ENCODE data around the gene SAP30BP.

SAP30BP gene

GRCh38 chr17:75689441-75689873 is 22.3 kb downstream of the SAP30BP start:
- DNase-seq (ENCODE audit: low read depth) = no peak

- DNase-seq (ENCODE audit: low read depth) = no peak
These were observed 24.2 kb downstream of the SAP30BP start for GRCh38 chr17:75691371-75691791.

GRCh38 chr17:75691801-75692626 is 24.9 kb downstream of the SAP30BP start:
- no peak for DNase-seq (ENCODE audit: low read depth)

GRCh38 chr17:75692976-75693375 is 25.8 kb downstream of the SAP30BP start:
- DNase-seq (ENCODE audit: low read depth) = no peak

GRCh38 chr17:75693500-75694481 is 26.7 kb downstream of the SAP30BP start:
- no peak for DNase-seq (ENCODE audit: low read depth)

GRCh38 chr17:75694536-75694935 is 27.4 kb downstream of the SAP30BP start:
- DNase-seq (ENCODE audit: low read depth) = no peak

- no peak for DNase-seq (ENCODE audit: low read depth)
These were observed 28.1 kb downstream of the SAP30BP start for GRCh38 chr17:75695141-75695829.

GRCh38 chr17:75695830-75696271 is 28.7 kb downstream of the SAP30BP start:
- DNase-seq (ENCODE audit: low read depth) = no peak

GRCh38 chr17:75697651-75698291 is 30.6 kb downstream of the SAP30BP start:
- DNase-seq (ENCODE audit: low read depth) = no peak

GRCh38 chr17:75698659-75699058 is 31.5 kb downstream of the SAP30BP start:
- DNase-seq (ENCODE audit: low read depth) = no peak

GRCh38 chr17:75701288-75701687 is 34.1 kb downstream of the SAP30BP start:
- no peak for DNase-seq (ENCODE audit: low read depth)

- DNase-seq (ENCODE audit: low read depth) = no peak
These were observed 36.1 kb downstream of the SAP30BP start for GRCh38 chr17:75703191-75703590.

GRCh38 chr17:75703591-75703990 is 36.5 kb downstream of the SAP30BP start:
- DNase-seq (ENCODE audit: low read depth) = no peak

GRCh38 chr17:75704963-75705875 is 38.1 kb downstream of the SAP30BP start:
- DNase-seq (ENCODE audit: low read depth) = no peak

- DNase-seq (ENCODE audit: low read depth) = no peak
These were observed 39.0 kb downstream of the SAP30BP start for GRCh38 chr17:75706042-75706728.

GRCh38 chr17:75707079-75707571 is 40.0 kb downstream of the SAP30BP start:
- no peak for DNase-seq (ENCODE audit: low read depth)

- DNase-seq (ENCODE audit: low read depth) = no peak
These were observed 45.3 kb downstream of the SAP30BP start for GRCh38 chr17:75712446-75712845.

- no peak for DNase-seq (ENCODE audit: low read depth)
These were observed 52.6 kb downstream of the SAP30BP start for GRCh38 chr17:75719732-75720131.

GRCh38 chr17:75720656-75721462 is 53.7 kb downstream of the SAP30BP start, which contains the start of gene ITGB4:
Gene ITGB4, plus strand, starts transcription at chr17:75721459. Its CDS starts 3,245 bp downstream, at chr17:75724704.
- peak; percentile 46 for DNase-seq (ENCODE audit: low read depth)
